AG09309 (cell line): ENCODE data around the gene DEPDC7.
A peak's percentile ranks its signal among the peaks of the same experiment; 100 is the strongest.

ENCODE experiments used
- DNase-seq: peaks from one replicate; pipeline ENCODE4 v3.0.0-alpha.2; 2010; ENCODE audit warnings: low read depth
- H3K4me3 ChIP-seq: 2 replicates; pipeline ENCODE4 v1.5.1; 2011; ENCODE audit warnings: mild to moderate bottlenecking, low read depth, low read length, moderate library complexity; ENCODE audit not compliant: control insufficient read depth
- CTCF ChIP-seq: IDR thresholded peaks from 2 replicates; pipeline ENCODE4 v1.5.1; 2011; ENCODE audit warnings: mild to moderate bottlenecking, low read depth, low read length, inconsistent platforms; ENCODE audit not compliant: insufficient read depth, control insufficient read depth; ENCODE audit errors: missing control alignments

The DEPDC7 gene

DNA sequence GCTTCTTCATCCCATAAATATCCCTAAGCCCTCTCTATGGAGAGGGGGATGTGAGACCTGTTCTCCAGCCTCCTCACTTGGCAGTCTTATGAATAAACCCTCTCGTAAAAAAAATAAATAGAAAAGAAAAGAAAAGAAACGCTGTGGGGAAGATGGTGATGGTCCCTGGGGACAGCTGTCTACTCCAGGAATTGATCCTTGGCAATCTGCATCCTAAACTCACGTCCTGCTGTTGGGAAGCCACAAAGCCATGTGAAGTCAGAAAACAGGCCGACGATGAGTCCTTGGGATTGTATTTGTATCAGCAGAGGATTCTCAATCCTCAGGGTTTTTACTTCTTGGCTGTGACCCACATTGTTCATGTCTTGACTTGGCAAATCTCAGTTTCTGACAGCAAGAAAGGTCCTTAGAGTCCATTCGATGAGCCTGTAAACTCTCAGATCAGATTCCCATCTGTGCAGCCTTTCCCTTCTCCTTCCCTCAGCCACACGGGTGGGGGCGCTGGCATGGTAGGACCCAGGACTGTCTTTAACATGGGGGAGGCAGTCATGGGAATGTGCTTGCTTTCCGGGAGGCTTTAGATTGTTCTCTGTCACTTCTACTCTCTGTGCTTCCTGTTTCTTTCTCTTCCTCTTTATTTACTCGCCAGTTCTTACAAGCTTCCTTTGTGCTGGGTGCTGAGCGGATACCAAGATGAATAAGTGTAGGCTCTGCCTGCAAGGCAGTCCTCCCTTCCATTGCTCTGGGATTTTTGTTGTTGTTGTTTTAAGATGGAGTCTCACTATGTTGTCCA lies 48.6 kb downstream of the DEPDC7 start:
- DNase-seq: no peak
- no peak for TF ChIP-seq CTCF
- H3K4me3 ChIP-seq: no peak overlapping the region

GRCh38 chr11:33064866-33065265 lies 49.2 kb downstream of the DEPDC7 start:
- TF ChIP-seq CTCF: no peak
- no peak for DNase-seq
- no peak overlapping the region for H3K4me3 ChIP-seq

GRCh38 chr11:33065445-33066178 lies 49.9 kb downstream of the DEPDC7 start:
- DNase-seq: no peak
- H3K4me3 ChIP-seq: no peak overlapping the region
- peak; percentile 97 for TF ChIP-seq CTCF

GRCh38 chr11:33067294-33067693 lies 51.6 kb downstream of the DEPDC7 start:
- no peak overlapping the region for H3K4me3 ChIP-seq
- DNase-seq: no peak
- TF ChIP-seq CTCF: no peak

DNA sequence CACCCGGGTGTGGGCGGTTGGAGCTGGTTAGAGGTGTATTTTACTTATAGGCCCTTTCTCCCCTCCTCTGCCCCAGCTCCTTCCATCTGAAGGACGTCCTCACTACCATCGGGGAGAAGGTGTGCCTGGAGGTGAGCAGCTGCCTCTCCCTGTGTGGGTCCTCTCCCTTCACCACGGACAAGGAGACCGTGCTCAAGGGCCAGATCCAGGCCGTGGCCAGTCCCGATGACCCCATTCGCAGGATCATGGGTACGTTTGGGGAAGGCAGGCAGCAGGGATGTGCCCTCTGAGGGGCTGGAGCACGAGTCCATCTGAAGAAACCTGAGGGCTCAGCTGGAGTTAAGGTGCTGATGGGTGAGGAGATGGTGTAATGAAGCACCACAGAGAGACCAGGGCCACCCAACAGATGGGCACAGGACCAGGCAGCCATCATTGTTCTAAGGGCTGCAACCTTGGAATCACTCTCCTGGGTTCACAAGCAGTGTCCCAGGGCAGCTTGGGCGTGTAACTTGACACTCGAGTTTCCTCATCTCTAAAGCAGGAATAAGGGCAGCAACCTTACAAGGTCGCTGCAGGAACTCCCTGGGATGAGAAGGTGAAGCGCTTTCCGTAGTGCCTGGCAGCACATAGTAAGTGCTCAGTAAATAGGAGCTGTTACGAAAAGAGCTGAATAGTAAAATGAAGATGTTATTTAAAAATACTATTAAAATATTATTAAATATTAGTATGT lies 53.1 kb downstream of the DEPDC7 start:
- DNase-seq: no peak
- no peak for TF ChIP-seq CTCF

GRCh38 chr11:33072465-33072864 lies 56.8 kb downstream of the DEPDC7 start:
- no peak overlapping the region for H3K4me3 ChIP-seq
- no peak for DNase-seq
- TF ChIP-seq CTCF: no peak

More for the DNA sequence above, 53.1 kb downstream of the DEPDC7 start:
- no peak overlapping the region for H3K4me3 ChIP-seq
